PC-9 (cell line): ENCODE measurements around the gene ENTHD1. TPM values are rescaled to one million over a fixed set of nuclear protein-coding genes. Genes with fewer than 3 reads are reported as not detected.
"Not testable (repeated sequence)": the region's sequence is repeated elsewhere in the genome, so short reads cannot be mapped to it uniquely, and the experiment has no call there.

Experiments
- BruUV-seq: library from RNA; stranded (reverse); fragments of 400-500 nt; replicated peaks from 2 replicates; lab custom pipeline; 2021; lab: Mats Ljungman, UMichigan
- CTCF ChIA-PET: fragments of 300-600 bp; sonication (Branson Sonifier 250); formaldehyde crosslinking; loops from one replicate; lab custom pipeline; 2022; ENCODE audit warnings: antibody characterized with exemption; lab: Charles Lee
- POLR2A ChIA-PET: fragments of 300-600 bp; sonication (Branson Sonifier 250); formaldehyde crosslinking; loops from one replicate; lab custom pipeline; 2022; ENCODE audit warnings: antibody characterized with exemption; ENCODE audit not compliant: unreplicated experiment; lab: Charles Lee
- DNase-seq, 2 experiments: peaks; one replicate each; pipeline versions ENCODE4 v3.0.0 to v3.0.0-alpha.2; 2015 to 2022; ENCODE audit warnings: mixed read lengths in 1 of 2
- H2AFZ ChIP-seq: fragments of 200-600 bp; sonication (generic); 2 replicates; pipeline ENCODE4 v1.8.1; 2017; ENCODE audit warnings: antibody characterized with exemption
- H3F3A ChIP-seq: fragments of 200-600 bp; sonication (generic); 2 replicates; pipeline ENCODE4 v1.8.1; 2017; ENCODE audit warnings: antibody characterized with exemption, mild to moderate bottlenecking, low read depth; ENCODE audit not compliant: insufficient read depth
- H3K27ac ChIP-seq: fragments of 200-600 bp; sonication (generic); 2 replicates; pipeline ENCODE4 v1.6.1; 2016; ENCODE audit warnings: mixed run types
- H3K27me3 ChIP-seq: fragments of 200-600 bp; sonication (generic); 2 replicates; pipeline ENCODE4 v1.6.1; 2016; ENCODE audit warnings: low read depth, mixed run types; ENCODE audit not compliant: insufficient read depth
- H3K36me3 ChIP-seq: fragments of 200-600 bp; sonication (generic); 2 replicates; pipeline ENCODE4 v1.6.1; 2016; ENCODE audit warnings: low read depth, mixed run types
- H3K4me1 ChIP-seq: fragments of 200-600 bp; sonication (generic); replicated peaks from 2 replicates; pipeline ENCODE4 v1.6.1; 2016; ENCODE audit warnings: mixed run types; ENCODE audit not compliant: insufficient read depth
- H3K4me2 ChIP-seq: fragments of 200-600 bp; sonication (generic); 2 replicates; pipeline ENCODE4 v1.6.1; 2017; ENCODE audit warnings: mixed run types
- H3K4me3 ChIP-seq: fragments of 200-600 bp; sonication (generic); 2 replicates; pipeline ENCODE4 v1.6.1; 2016; ENCODE audit warnings: mixed run types
- H3K79me2 ChIP-seq: fragments of 200-600 bp; sonication (generic); 2 replicates; pipeline ENCODE4 v1.6.1; 2017; ENCODE audit warnings: low read depth, mixed run types
- H3K9me2 ChIP-seq: fragments of 200-600 bp; sonication (generic); 2 replicates; pipeline ENCODE4 v1.8.1; 2017; ENCODE audit warnings: mild to moderate bottlenecking; ENCODE audit not compliant: insufficient read depth
- H3K9me3 ChIP-seq: fragments of 200-600 bp; sonication (generic); 2 replicates; pipeline ENCODE4 v1.8.1; 2016; ENCODE audit warnings: low read depth; ENCODE audit not compliant: insufficient read depth
- H4K20me1 ChIP-seq: fragments of 200-600 bp; sonication (generic); 2 replicates; pipeline ENCODE4 v1.8.1; 2017; ENCODE audit not compliant: insufficient read depth
- CTCF ChIP-seq: fragments of 200-600 bp; sonication (generic); conservative IDR thresholded peaks from 2 replicates; pipeline ENCODE4 v1.6.1; 2017; ENCODE audit warnings: mixed run types, antibody characterized with exemption, mild to moderate bottlenecking, moderate library complexity
- EZH2 ChIP-seq: fragments of 200-600 bp; sonication (generic); IDR thresholded peaks from 2 replicates; pipeline ENCODE4 v1.8.0; 2017; ENCODE audit warnings: antibody characterized with exemption, low read depth
- intact Hi-C: fragments of 100-400 bp; cut with micrococcal nuclease; formaldehyde crosslinking; loops from one replicate; pipeline ENCODE4 v1.10.0; 2022; ENCODE audit not compliant: unreplicated experiment
- total RNA-seq: library from RNA; stranded (reverse); gene quantifications from 2 replicates; pipeline ENCODE4 v1.2.3, GENCODE V29; 2021

ENTHD1 gene
- total RNA-seq, 1 experiment from 2014 or later = not detected

GRCh38 chr22:39873965-39874364 is 19.6 kb downstream of the ENTHD1 start:
- POLR2A ChIA-PET = no interaction called here
- no peak for DNase-seq
- Histone ChIP-seq H3K4me3 (no peak overlapping the region), H3K27me3 (peaks cover 30% of the 10 kb centered on the region), H3K9me3 (no peaks in the 10 kb centered on the region), H3K4me2 (no peak overlapping the region), H3K27ac (no peak overlapping the region), H3F3A (no peaks in the 10 kb centered on the region), H3K79me2 (no peaks in the 10 kb centered on the region), H3K9me2 (no peaks in the 10 kb centered on the region), H3K4me1 (no peaks in the 10 kb centered on the region), H4K20me1 (no peaks in the 10 kb centered on the region), H3K36me3 (no peaks in the 10 kb centered on the region), H2AFZ (no peak overlapping the region)
- BruUV-seq = no TSS peak
- TF ChIP-seq CTCF = no peak
- no peak for TF ChIP-seq EZH2
- intact Hi-C loops = no loop called here
- CTCF ChIA-PET = no interaction called here

- peaks cover 29% of the 10 kb centered on the region for H3K27me3 ChIP-seq
- no TSS peak for BruUV-seq
- H3F3A ChIP-seq = no peaks in the 10 kb centered on the region
- intact Hi-C loops = no loop called here
- H4K20me1 ChIP-seq = no peaks in the 10 kb centered on the region
- no peak overlapping the region for H2AFZ ChIP-seq
- TF ChIP-seq CTCF = no peak
- CTCF ChIA-PET = no interaction called here
- no peak overlapping the region for H3K4me2 ChIP-seq
- H3K9me3 ChIP-seq = no peaks in the 10 kb centered on the region
- no peak overlapping the region for H3K27ac ChIP-seq
- no peaks in the 10 kb centered on the region for H3K4me1 ChIP-seq
- no peaks in the 10 kb centered on the region for H3K36me3 ChIP-seq
- DNase-seq = no peak
- no peak overlapping the region for H3K4me3 ChIP-seq
- POLR2A ChIA-PET = interaction anchor here (0.6 kb wide), 1 partner anchor 107 kb away, joined by 20 read pairs; no protein-coding TSS in a partner anchor
- no peaks in the 10 kb centered on the region for H3K9me2 ChIP-seq
- H3K79me2 ChIP-seq = no peaks in the 10 kb centered on the region
These were observed 21.0 kb downstream of the ENTHD1 start for GRCh38 chr22:39872548-39872947.

DNA sequence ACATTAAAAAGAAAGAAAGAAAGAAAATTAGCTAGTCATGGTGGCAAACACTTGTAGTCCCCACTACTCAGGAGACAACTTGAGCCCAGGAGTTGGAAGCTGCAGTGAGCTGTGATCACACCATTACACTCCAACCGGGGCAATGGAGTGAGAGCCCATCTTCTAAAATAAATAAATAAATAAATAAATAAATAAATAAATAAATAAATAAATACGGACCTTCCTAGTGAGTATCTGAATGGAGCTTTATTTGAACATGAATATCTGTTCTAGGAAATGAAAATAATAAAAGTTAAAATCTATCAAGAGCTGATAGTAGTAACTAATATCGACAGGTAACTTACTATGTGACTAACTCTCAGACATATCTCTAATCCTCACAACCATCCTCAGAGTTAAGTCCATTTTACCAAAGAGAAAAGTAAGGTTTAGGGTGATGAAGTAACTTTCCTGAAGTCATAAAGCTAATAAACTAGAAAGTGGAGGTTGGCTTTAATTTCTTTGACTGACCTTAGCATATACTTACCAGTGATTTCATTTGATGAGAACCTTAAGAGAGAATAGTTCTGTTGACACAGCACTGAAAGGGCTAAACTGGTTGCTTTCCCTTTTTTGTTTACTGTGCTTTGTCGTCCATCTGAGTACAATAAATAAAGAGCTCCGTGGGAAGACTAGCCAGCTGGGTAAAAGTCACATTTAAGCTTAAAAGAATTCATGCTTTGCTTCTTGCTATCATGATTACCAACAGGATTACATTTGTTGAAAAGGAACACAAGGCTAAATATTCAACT is 22.4 kb downstream of the ENTHD1 start:
- intact Hi-C loops = no loop called here
- ChIA-PET CTCF (no interaction called here), POLR2A (interaction anchor here (0.7 kb wide), 2 partner anchors 139 to 171 kb away, joined by 5 to 7 read pairs; no protein-coding TSS in a partner anchor)
- BruUV-seq = no TSS peak
- H3F3A ChIP-seq = no peaks in the 10 kb centered on the region
- H3K9me2 ChIP-seq = no peaks in the 10 kb centered on the region
- no peak overlapping the region for H2AFZ ChIP-seq
- H3K4me1 ChIP-seq = no peaks in the 10 kb centered on the region
- H3K4me2 ChIP-seq = no peak overlapping the region
- H3K4me3 ChIP-seq = no peak overlapping the region
- no peaks in the 10 kb centered on the region for H3K79me2 ChIP-seq
- H3K27me3 ChIP-seq = peaks cover 31% of the 10 kb centered on the region
- H3K27ac ChIP-seq = no peak overlapping the region
- H3K9me3 ChIP-seq = no peaks in the 10 kb centered on the region
- no peaks in the 10 kb centered on the region for H3K36me3 ChIP-seq
- TF ChIP-seq CTCF (no peak), EZH2 (no peak)
- H4K20me1 ChIP-seq = no peaks in the 10 kb centered on the region
- DNase-seq = no peak

GRCh38 chr22:39869797-39870196 is 23.8 kb downstream of the ENTHD1 start:
- H3K27ac ChIP-seq, CTCF ChIA-PET, POLR2A ChIA-PET: not testable (repeated sequence)

More at GRCh38 chr22:39869797-39870196, 23.8 kb downstream of the ENTHD1 start:
- H3K9me2 ChIP-seq, H2AFZ ChIP-seq, DNase-seq, intact Hi-C loops, BruUV-seq, H3K9me3 ChIP-seq, H3K36me3 ChIP-seq, H4K20me1 ChIP-seq, H3F3A ChIP-seq, H3K4me3 ChIP-seq, H3K79me2 ChIP-seq, H3K4me2 ChIP-seq, H3K4me1 ChIP-seq: not testable (repeated sequence)
- peaks cover 42% of the 10 kb centered on the region for H3K27me3 ChIP-seq
